HG02588 (cell line): ENCODE results near the gene GRIP1.

Experiments used
- ATAC-seq: cut with Tn5 transposase; IDR thresholded peaks from one replicate; pipeline ENCODE4 v1.9.1; 2021; ENCODE audit warnings: mild to moderate bottlenecking, moderate library complexity; ENCODE audit not compliant: unreplicated experiment

Gene GRIP1

DNA sequence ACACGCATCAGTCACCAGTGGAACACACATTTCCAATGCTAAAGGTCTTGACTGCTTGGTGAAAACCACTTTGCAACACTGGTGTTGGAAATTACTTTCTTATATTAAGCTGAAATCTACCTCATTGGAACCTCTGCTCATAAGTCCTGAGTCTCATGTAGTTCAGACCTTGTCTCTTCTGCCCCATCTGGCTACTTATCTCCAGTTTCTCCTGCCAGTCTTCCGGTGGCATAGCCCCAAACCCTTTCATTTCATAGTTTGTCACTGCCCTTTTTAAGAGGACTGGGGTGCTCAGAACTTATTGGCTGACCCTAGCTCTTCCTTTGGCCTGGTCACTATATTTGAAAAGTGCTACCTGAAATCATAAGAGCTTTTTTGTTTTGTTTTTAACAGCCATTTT lies 332.9 kb downstream of the GRIP1 start:
- no peak for ATAC-seq

- no peak for ATAC-seq
Measured at GRCh38 chr12:66345212-66345611, 333.7 kb downstream of the GRIP1 start.

DNA sequence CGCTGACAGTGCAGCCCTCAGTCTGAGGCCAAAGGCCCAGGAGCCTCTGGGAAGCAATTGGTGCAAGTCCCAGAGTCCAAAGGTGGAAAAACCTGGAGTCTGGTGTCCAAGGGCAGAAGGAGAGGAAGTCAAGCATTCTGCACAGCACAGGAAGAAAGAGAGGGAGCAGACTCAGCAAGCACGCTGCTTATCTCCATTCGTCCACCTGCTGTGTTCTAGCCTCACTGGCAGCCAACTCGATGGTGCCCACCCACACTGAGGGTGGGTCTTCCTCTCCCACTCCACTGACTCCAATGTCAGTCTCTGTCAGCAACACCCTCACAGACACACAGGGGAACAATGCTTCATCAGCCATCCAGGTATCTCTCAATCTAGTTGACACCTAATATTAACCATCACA lies 337.8 kb downstream of the GRIP1 start:
- ATAC-seq: no peak

DNA sequence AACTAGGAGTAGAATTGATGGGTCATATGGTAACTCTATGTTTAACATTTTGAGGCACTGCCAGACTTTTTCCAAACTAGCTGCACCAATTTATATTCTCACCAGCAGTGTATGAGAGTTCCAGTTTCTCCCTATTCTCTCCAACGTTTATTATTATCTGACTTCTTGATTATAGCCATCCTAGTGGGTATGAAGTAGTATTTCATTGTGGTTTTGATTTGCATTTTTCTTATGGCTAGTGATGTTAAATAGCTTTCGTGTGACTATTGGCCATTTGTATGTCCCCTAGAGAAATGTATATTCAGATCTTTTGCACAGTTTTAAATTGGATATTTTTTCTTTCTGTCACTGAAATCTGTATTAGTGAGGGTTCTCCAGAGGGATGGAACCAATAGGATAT lies 338.7 kb downstream of the GRIP1 start:
- ATAC-seq: no peak

DNA sequence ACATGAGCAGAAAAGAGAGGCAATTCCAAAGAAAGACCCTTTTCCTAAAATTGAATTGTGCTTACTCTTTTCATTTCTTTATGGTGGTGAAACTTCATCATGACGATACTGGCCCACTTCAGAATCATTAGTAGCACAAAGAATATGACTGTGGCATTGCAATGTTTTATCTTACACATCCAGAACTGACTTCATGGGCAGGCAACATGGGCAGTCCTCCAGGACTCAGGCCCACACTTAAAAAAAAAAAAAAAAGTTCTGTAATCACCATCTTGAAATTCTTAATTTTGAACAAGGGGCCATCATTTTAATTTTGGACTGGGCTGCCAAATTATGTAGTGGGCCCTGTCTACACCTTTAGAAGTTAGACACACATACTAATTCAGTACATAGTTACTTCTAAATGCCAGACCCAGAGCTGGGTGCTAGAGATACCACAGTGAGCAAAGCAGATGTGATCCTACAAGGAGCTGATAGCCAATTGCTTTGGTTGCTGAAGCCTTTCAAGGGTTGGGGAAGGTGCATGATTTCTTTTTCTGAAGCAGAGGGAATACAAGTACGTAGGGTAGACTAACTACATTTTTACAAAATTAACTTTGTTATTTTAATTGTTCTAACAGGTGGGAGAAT lies 341.4 kb downstream of the GRIP1 start:
- ATAC-seq: no peak

DNA sequence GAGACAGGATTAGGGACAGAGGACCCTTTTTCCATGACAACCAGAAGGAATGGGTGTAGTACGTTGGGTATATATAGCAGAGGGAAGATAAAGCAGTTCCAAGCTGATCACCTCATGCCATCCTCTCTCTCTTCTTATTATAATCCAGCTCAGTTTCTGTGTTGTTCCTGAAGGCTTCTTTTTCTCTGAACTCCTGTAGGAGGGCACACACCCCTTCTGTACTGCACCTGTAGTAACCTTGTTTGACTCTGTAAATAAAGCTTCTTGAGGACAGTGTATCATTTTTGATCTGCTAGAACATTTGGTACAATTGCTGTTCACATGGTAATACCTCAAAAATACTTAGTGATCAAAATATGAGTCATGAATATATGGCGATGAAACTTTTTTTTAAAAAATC lies 343.1 kb downstream of the GRIP1 start:
- ATAC-seq: no peak

DNA sequence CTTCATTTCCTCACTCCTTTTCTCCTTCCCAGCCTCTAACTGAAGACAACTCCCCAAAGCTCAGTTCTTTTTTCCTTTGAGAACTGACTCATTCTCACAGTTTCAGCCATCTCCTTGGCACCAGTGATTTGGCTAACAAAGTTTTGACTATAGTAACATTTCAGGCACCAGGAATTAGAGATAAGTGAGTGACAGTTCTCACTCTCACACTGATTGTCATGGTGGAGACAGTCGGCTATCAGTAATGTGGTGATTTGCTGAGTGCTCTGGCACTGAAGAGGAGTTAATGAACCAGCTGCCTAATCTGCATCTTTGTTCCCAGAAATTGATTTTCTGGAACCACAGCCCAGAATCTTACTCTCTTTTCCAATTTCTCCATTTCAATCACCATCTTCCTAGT lies 347.1 kb downstream of the GRIP1 start:
- ATAC-seq: no peak

DNA sequence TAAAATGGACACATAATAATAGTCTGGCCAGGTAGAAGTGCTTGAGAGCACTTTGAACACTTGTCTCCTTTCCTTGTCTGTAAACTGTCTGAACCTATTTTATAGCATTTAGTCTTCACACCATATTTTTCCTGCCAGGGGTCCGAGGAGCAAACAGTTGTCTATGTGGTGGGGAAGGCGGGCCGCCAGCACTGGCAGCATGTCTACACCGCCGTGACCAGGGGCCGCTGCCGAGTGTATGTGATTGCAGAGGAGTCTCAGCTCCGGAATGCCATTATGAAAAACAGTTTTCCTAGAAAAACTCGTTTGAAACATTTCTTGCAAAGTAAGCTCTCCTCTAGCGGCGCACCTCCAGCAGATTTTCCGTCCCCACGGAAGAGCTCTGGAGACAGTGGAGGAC lies 347.9 kb downstream of the GRIP1 start:
- ATAC-seq: no peak

GRCh38 chr12:66329941-66330340 lies 348.9 kb downstream of the GRIP1 start:
- ATAC-seq: no peak

GRCh38 chr12:66323017-66323416 lies 355.9 kb downstream of the GRIP1 start:
- ATAC-seq: no peak

DNA sequence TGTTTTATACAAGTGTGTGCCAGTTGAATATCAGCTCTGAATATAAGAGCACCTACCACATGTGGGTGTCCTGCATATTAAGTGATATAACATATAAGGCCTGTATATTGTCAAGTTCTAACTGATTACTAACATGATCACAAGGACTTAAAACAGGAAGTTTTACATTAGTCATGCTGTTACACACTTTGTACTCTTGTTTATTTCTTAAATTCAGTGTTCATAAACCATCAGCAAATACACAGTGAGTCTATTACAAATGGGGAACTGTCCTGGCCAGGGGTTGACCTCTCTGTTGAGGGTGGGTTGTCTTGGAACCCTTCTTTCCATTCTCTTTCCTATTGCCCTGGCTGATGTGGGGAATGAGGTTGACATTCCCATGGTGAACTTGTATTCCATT lies 357.4 kb downstream of the GRIP1 start:
- ATAC-seq: no peak

DNA sequence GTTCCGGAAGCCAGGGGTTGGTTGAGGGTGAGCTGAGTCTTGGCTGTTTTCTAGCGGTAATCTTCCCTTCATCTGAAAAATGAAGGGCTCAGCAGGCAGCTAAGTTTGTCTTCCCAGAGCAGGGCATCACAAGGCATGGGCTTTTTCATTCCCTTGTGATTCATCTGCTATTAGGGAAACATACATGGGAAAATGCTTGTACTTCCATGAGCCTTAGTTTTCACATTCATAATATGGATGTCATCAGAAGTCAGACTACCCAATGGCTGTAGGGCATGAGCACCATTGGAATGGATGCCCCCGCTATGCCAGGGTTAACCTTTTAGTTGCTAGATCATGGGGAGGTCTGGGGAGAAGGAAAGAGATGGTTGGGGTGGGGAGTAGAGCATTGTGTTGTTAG lies 357.9 kb downstream of the GRIP1 start:
- ATAC-seq: no peak

DNA sequence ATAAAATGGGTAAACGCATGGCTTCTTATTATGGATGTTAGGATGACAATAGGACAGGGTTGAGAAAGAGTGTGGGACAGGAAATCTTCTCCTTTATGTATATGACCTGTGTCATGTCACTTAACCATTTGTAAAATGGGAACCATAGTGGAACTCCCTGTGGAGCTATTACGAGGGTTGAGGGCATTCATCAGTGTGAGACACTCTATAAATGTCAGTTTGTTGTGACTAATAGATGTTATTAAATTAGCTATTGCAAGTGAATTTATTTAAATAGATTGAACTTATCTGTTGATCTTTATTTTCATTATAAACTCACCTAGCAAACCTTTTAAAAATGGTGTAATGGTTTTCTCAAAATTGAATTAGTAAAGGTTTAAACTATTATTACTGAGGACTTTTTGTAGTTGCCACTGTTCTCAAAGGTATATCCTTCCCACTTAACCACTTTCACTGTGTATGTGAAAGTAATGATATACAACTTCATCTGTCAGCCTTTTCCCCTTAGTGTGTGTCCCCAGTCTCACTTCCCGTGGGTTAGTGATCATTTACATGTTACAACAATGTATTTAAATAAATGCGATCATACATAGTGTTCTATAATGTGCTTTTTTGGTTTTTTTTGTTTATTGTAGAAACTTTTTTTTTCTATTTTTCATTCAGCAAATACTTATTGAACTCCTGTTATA lies 359.5 kb downstream of the GRIP1 start:
- ATAC-seq: no peak

GRCh38 chr12:66314278-66314677 lies 364.6 kb downstream of the GRIP1 start:
- ATAC-seq: no peak

DNA sequence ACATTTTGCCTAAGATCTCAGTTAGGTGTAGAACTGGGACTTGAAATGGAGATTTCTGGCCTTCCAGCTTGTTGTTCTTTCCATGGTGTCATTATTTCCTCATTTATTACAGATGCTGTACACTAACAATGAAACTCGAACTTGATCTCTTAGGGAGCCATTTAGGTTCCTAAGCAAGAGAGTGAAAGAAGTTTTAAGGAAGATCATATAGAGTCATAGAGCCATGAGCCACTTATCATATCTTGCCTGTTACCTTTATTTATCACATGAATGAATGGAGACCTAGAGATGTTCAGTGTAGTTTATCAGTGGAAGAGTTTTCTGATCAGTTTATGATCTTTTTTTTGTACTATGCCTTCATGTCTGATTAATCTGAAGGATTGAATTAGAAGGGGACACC lies 366.7 kb downstream of the GRIP1 start:
- no peak for ATAC-seq

GRCh38 chr12:66309606-66310005 lies 369.3 kb downstream of the GRIP1 start:
- ATAC-seq: no peak

GRCh38 chr12:66304296-66304900 lies 374.5 kb downstream of the GRIP1 start:
- ATAC-seq: no peak

DNA sequence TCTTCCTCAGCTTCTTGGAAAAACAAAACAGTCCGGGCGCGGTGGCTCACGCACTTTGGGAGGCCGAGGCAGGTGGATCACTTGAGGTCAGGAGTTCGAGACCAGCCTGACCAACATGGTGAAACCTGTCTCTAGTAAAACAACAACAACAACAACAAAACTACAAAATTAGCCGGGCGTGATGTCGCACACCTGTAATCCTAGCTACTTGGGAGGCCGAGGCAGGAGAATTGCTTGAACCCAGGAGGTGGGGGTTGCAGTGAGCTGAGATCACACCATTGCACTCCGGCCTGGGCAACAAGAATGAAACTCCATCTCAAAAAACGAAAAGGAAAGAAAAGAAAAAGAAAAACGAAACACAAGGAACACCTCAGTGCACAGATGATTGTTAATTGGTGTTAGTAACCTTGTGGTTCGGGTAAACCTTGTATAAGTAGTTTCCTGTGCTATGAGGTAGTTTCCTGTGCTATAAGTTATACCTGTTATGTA lies 375.5 kb downstream of the GRIP1 start:
- ATAC-seq: peak; percentile 30

- no peak for ATAC-seq
Measured at GRCh38 chr12:66302827-66303169, 376.1 kb downstream of the GRIP1 start.

- peak; percentile 93 for ATAC-seq
Measured at GRCh38 chr12:66301944-66302826, 376.7 kb downstream of the GRIP1 start, which contains the start of gene HELB. Gene HELB, plus strand, starts transcription at chr12:66302493. Its CDS starts 111 bp downstream, at chr12:66302604.

GRCh38 chr12:66297923-66298322 lies 381.0 kb downstream of the GRIP1 start:
- ATAC-seq: no peak
